GM21367 (cell line): ENCODE measurements around the gene PAQR8.
"Not testable (repeated sequence)": the region's sequence is repeated elsewhere in the genome, so short reads cannot be mapped to it uniquely, and the experiment has no call there.

Source experiments
- ATAC-seq: cut with Tn5 transposase; IDR thresholded peaks from one replicate; pipeline ENCODE4 v1.9.1; 2021; ENCODE audit not compliant: unreplicated experiment

The PAQR8 gene

GRCh38 chr6:52375780-52376556 lies 14.0 kb downstream of the PAQR8 start:
- ATAC-seq: no peak

- ATAC-seq: no peak
Measured at GRCh38 chr6:52376763-52377162, 14.8 kb downstream of the PAQR8 start.

- ATAC-seq: no peak
Measured at GRCh38 chr6:52377538-52378221, 15.7 kb downstream of the PAQR8 start.

- no peak for ATAC-seq
Measured at GRCh38 chr6:52381249-52381648, 19.3 kb downstream of the PAQR8 start.

GRCh38 chr6:52384145-52384766 lies 22.3 kb downstream of the PAQR8 start:
- no peak for ATAC-seq

GRCh38 chr6:52385074-52385473 lies 23.1 kb downstream of the PAQR8 start:
- ATAC-seq: no peak

- not testable (repeated sequence) for ATAC-seq
Measured at GRCh38 chr6:52388119-52388518, 26.2 kb downstream of the PAQR8 start.

- no peak for ATAC-seq
Measured at GRCh38 chr6:52388790-52389189, 26.8 kb downstream of the PAQR8 start.

GRCh38 chr6:52389264-52389625 lies 27.3 kb downstream of the PAQR8 start:
- no peak for ATAC-seq

- peak; percentile 50 for ATAC-seq
Measured at GRCh38 chr6:52389626-52390360, 27.8 kb downstream of the PAQR8 start.

- peak; percentile 50 for ATAC-seq
Measured at GRCh38 chr6:52390361-52390727, 28.4 kb downstream of the PAQR8 start.

- ATAC-seq: no peak
Measured at GRCh38 chr6:52391599-52391998, 29.6 kb downstream of the PAQR8 start.

- ATAC-seq: no peak
Measured at GRCh38 chr6:52392944-52393343, 31.0 kb downstream of the PAQR8 start.

- ATAC-seq: no peak
Measured at GRCh38 chr6:52393780-52394179, 31.8 kb downstream of the PAQR8 start.

GRCh38 chr6:52394251-52394666 lies 32.3 kb downstream of the PAQR8 start:
- ATAC-seq: peak; percentile 57

GRCh38 chr6:52395969-52396368 lies 34.0 kb downstream of the PAQR8 start:
- no peak for ATAC-seq

- ATAC-seq: no peak
Measured at GRCh38 chr6:52399511-52400312, 37.8 kb downstream of the PAQR8 start.

- ATAC-seq: no peak
Measured at GRCh38 chr6:52400313-52401041, 38.5 kb downstream of the PAQR8 start.

- ATAC-seq: no peak
Measured at GRCh38 chr6:52403086-52403485, 41.1 kb downstream of the PAQR8 start.

- ATAC-seq: no peak
Measured at GRCh38 chr6:52403627-52404026, 41.7 kb downstream of the PAQR8 start.
